Endothelial cell of umbilical vein (primary cell): ENCODE measurements around the gene DIAPH2. TPM values are rescaled to one million over a fixed set of nuclear protein-coding genes. Genes with fewer than 3 reads are reported as not detected.

Experiments used
- BruUV-seq: library from RNA; stranded (reverse); fragments of 400-500 nt; replicated peaks from 2 replicates; lab custom pipeline; 2021; lab: Mats Ljungman, UMichigan
- CTCF ChIA-PET: fragments of 300-600, 350-600 bp; sonication (Branson Sonifier 250); formaldehyde crosslinking; loops from one replicate; lab custom pipeline; 2021; ENCODE audit warnings: antibody characterized with exemption, inconsistent platforms; lab: Charles Lee
- POLR2A ChIA-PET: fragments of 300-600, 350-600 bp; sonication (Branson Sonifier 250); formaldehyde crosslinking; loops from one replicate; lab custom pipeline; 2021; ENCODE audit warnings: antibody characterized with exemption, inconsistent platforms; lab: Charles Lee
- DNase-seq: peaks from one replicate; pipeline ENCODE4 v3.0.0-alpha.2; 2011; ENCODE audit warnings: low read depth, low spot score
- FAIRE-seq: peaks from 2 replicates; lab custom pipeline; 2011; peaks lifted over from hg19 to GRCh38; lab: Jason Lieb, UNC
- H2AFZ ChIP-seq: 2 replicates; pipeline ENCODE4 v1.6.0; 2012; ENCODE audit warnings: low read depth, low read length, control low read depth, inconsistent platforms
- H3K27ac ChIP-seq: 2 replicates; pipeline ENCODE4 v1.5.1; 2011; ENCODE audit warnings: low read depth, mild to moderate bottlenecking, control low read depth, low read length, moderate library complexity; ENCODE audit not compliant: insufficient read depth
- H3K27me3 ChIP-seq, 2 experiments: 2 replicates each; pipeline versions ENCODE4 v1.6.0 to v1.6.1; 2011; ENCODE audit warnings: low read length in 2 of 2, mixed read lengths in 1 of 2; ENCODE audit not compliant: control insufficient read depth in 2 of 2, insufficient read depth in 2 of 2
- H3K36me3 ChIP-seq, 2 experiments: 2 replicates in 1 of 2; 3 replicates in 1 of 2; pipeline ENCODE4 v1.5.1; 2011; ENCODE audit warnings: low read length in 2 of 2, mild to moderate bottlenecking in 1 of 2, moderate library complexity in 1 of 2; ENCODE audit not compliant: control insufficient read depth in 2 of 2, insufficient read depth in 2 of 2; ENCODE audit errors: extremely low read depth in 1 of 2
- H3K4me1 ChIP-seq: 3 replicates; pipeline ENCODE4 v1.5.1; 2011; ENCODE audit warnings: mild to moderate bottlenecking, low read length; ENCODE audit not compliant: control insufficient read depth, insufficient read depth; ENCODE audit errors: extremely low read depth
- H3K4me2 ChIP-seq: 2 replicates; pipeline ENCODE4 v1.6.1; 2011; ENCODE audit warnings: low read length, control low read depth, mixed read lengths; ENCODE audit not compliant: insufficient read depth
- H3K4me3 ChIP-seq, 3 experiments: fragments of 200-600 bp in 1 of 3; sonication (generic), shearing (Covaris generic) in 1 of 3; replicated peaks in 1 of 3; 2 replicates each; pipeline ENCODE4 v1.5.1; 2011 to 2016; ENCODE audit warnings: control low read depth in 3 of 3, low read length in 3 of 3, mild to moderate bottlenecking in 2 of 3, inconsistent platforms in 1 of 3, low read depth in 1 of 3, moderate library complexity in 1 of 3; ENCODE audit not compliant: insufficient read depth in 1 of 3
- H3K79me2 ChIP-seq: 2 replicates; pipeline ENCODE4 v1.6.0; 2012; ENCODE audit warnings: low read length, inconsistent platforms; ENCODE audit not compliant: control insufficient read depth, insufficient read depth
- H3K9ac ChIP-seq: replicated peaks from 2 replicates; pipeline ENCODE3; 2011; ENCODE audit warnings: low read length, control low read depth; ENCODE audit not compliant: insufficient read depth; ENCODE audit errors: extremely low read depth
- H3K9me1 ChIP-seq: replicated peaks from 3 replicates; pipeline ENCODE4 v1.6.0; 2011; ENCODE audit warnings: mild to moderate bottlenecking, low read length; ENCODE audit not compliant: control insufficient read depth, insufficient read depth; ENCODE audit errors: extremely low read depth
- H3K9me3 ChIP-seq: replicated peaks from 2 replicates; pipeline ENCODE4 v1.5.1; 2012; ENCODE audit warnings: low read length, inconsistent platforms; ENCODE audit not compliant: control insufficient read depth, insufficient read depth
- H4K20me1 ChIP-seq: replicated peaks from 2 replicates; pipeline ENCODE3; 2011; ENCODE audit warnings: mild to moderate bottlenecking, low read length; ENCODE audit not compliant: control insufficient read depth, insufficient read depth; ENCODE audit errors: extremely low read depth
- CTCF ChIP-seq, 2 donors: IDR thresholded peaks; 1 replicate in 1 of 2; 2 replicates in 1 of 2; pipeline ENCODE4 v1.5.1; 2011; ENCODE audit warnings: low read length in 2 of 2, mild to moderate bottlenecking in 2 of 2, moderate library complexity in 2 of 2, control low read depth in 1 of 2, inconsistent platforms in 1 of 2, low read depth in 1 of 2; ENCODE audit not compliant: insufficient read depth in 1 of 2; ENCODE audit errors: extremely low read depth in 1 of 2
- EZH2 ChIP-seq: IDR thresholded peaks from 2 replicates; pipeline ENCODE4 v1.6.1; 2012; ENCODE audit warnings: borderline replicate concordance, low read depth, mild to moderate bottlenecking, moderate library complexity, low read length, inconsistent platforms; ENCODE audit not compliant: severe bottlenecking
- FOS ChIP-seq: IDR thresholded peaks from 2 replicates; pipeline ENCODE4 v1.6.1; 2011; ENCODE audit warnings: mild to moderate bottlenecking, low read length, moderate library complexity, borderline replicate concordance; ENCODE audit not compliant: insufficient read depth
- GATA2 ChIP-seq: IDR thresholded peaks from 2 replicates; pipeline ENCODE4 v1.7.0; 2011; ENCODE audit warnings: low read depth, mild to moderate bottlenecking, moderate library complexity, mixed read lengths, low read length; ENCODE audit not compliant: insufficient read length, insufficient read depth
- JUN ChIP-seq: IDR thresholded peaks from 2 replicates; pipeline ENCODE4 v1.6.1; 2011; ENCODE audit warnings: borderline replicate concordance, low read depth; ENCODE audit not compliant: insufficient read length, insufficient read depth
- MAX ChIP-seq: IDR thresholded peaks from 2 replicates; pipeline ENCODE4 v1.6.1; 2011; ENCODE audit not compliant: insufficient read depth, insufficient read length
- MYC ChIP-seq: IDR thresholded peaks from one replicate; pipeline ENCODE4 v1.6.1; 2011; ENCODE audit warnings: mild to moderate bottlenecking, low read depth, low read length
- POLR2A ChIP-seq: IDR thresholded peaks from 2 replicates; pipeline ENCODE4 v1.6.1; 2012; ENCODE audit warnings: low read depth, mild to moderate bottlenecking, control low read depth, low read length
- POLR2AphosphoS5 ChIP-seq: IDR thresholded peaks from 2 replicates; pipeline ENCODE4 v1.6.1; 2012; ENCODE audit warnings: low read depth, mild to moderate bottlenecking, control low read depth, low read length, moderate library complexity; ENCODE audit not compliant: insufficient read depth
- dilution Hi-C: fragments of 300-500 bp; cut with MboI; formaldehyde crosslinking; loops from one replicate; pipeline ENCODE4 v1.15.0; 2019; ENCODE audit warnings: low sequenced_read_pairs; ENCODE audit not compliant: extremely low pct_ligation_motif_present
- intact Hi-C: fragments of 100-400 bp; cut with micrococcal nuclease; formaldehyde crosslinking; loops from one replicate; pipeline ENCODE4 v1.10.0; 2022
- polyA plus RNA-seq, 4 experiments: library from polyadenylated mRNA; depleted of rRNA in 3 of 4; stranded (reverse) in 3 of 4; unstranded in 1 of 4; fragments of >200 nt; gene quantifications; 2 replicates each; pipeline versions ENCODE4 v1.2.1 to v1.2.3, GENCODE V29; 2011 to 2012; ENCODE audit warnings: missing spikeins in 1 of 4
- total RNA-seq: library from RNA; stranded (reverse); gene quantifications from 2 replicates; pipeline ENCODE4 v1.2.3, GENCODE V29; 2021

The DIAPH2 gene
- total and polyA plus RNA-seq, 2 donors (not counting 3 experiments of a cell fraction or from before 2014, with no cell fraction given) = 3.0 to 30.0 TPM

GRCh38 chrX:97384685-97385084 lies 700.0 kb downstream of the DIAPH2 start:
- ChIA-PET POLR2A (no interaction called here), CTCF (no interaction called here)
- intact Hi-C loops = no loop called here
- DNase-seq (no peak), FAIRE-seq (no peak)
- no peak overlapping the region for H3K4me2 ChIP-seq
- H3K9me1 ChIP-seq = no peaks in the 10 kb centered on the region
- H3K27me3 ChIP-seq = no peaks in the 10 kb centered on the region
- no peak overlapping the region for H3K9ac ChIP-seq
- H2AFZ ChIP-seq = no peak overlapping the region
- no peaks in the 10 kb centered on the region for H3K79me2 ChIP-seq
- TF ChIP-seq MYC (no peak), EZH2 (no peak), FOS (no peak), GATA2 (no peak), POLR2A (no peak)
- peaks cover 16% of the 10 kb centered on the region for H3K4me1 ChIP-seq
- no TSS peak for BruUV-seq
- no peak overlapping the region for H3K27ac ChIP-seq
- H3K36me3 ChIP-seq = no peaks in the 10 kb centered on the region
- dilution Hi-C loops = no loop called here
- H3K9me3 ChIP-seq = no peaks in the 10 kb centered on the region
- H4K20me1 ChIP-seq = no peaks in the 10 kb centered on the region
- H3K4me3 ChIP-seq = no peak overlapping the region

- H3K27me3 ChIP-seq = no peaks in the 10 kb centered on the region
- no peak overlapping the region for H3K27ac ChIP-seq
- intact Hi-C loops (no loop called here), dilution Hi-C loops (no loop called here)
- H3K4me3 ChIP-seq = no peak overlapping the region
- H3K36me3 ChIP-seq = no peaks in the 10 kb centered on the region
- H3K4me2 ChIP-seq = no peak overlapping the region
- DNase-seq = no peak
- H2AFZ ChIP-seq = no peak overlapping the region
- no peaks in the 10 kb centered on the region for H4K20me1 ChIP-seq
- ChIA-PET CTCF (no interaction called here), POLR2A (no interaction called here)
- no TSS peak for BruUV-seq
- H3K9ac ChIP-seq = no peak overlapping the region
- peaks cover 16% of the 10 kb centered on the region for H3K4me1 ChIP-seq
- H3K9me3 ChIP-seq = no peaks in the 10 kb centered on the region
- H3K9me1 ChIP-seq = no peaks in the 10 kb centered on the region
- no peak for TF ChIP-seq EZH2
- no peak for TF ChIP-seq MYC
- TF ChIP-seq GATA2 = no peak
- no peak for TF ChIP-seq FOS
- no peak for TF ChIP-seq POLR2A
- no peak for TF ChIP-seq POLR2AphosphoS5
- no peak for TF ChIP-seq CTCF (IDR thresholded peaks at IDR 0.05; ENCODE audit: extremely low read depth in 1 of 2, insufficient read depth in 1 of 2, low read depth in 1 of 2, low read length in 2 of 2)
- TF ChIP-seq JUN = no peak
- TF ChIP-seq MAX = no peak
- no peaks in the 10 kb centered on the region for H3K79me2 ChIP-seq
- FAIRE-seq = no peak
Measured at GRCh38 chrX:97387004-97387403, 702.4 kb downstream of the DIAPH2 start.
